HG03045 (cell line): Measurements from ENCODE around the gene MS4A3.
"Not testable (repeated sequence)": the region's sequence is repeated elsewhere in the genome, so short reads cannot be mapped to it uniquely, and the experiment has no call there.

Experiments used
- ATAC-seq: cut with Tn5 transposase; IDR thresholded peaks from one replicate; pipeline ENCODE4 v1.9.1; 2021; ENCODE audit warnings: mild to moderate bottlenecking, moderate library complexity; ENCODE audit not compliant: unreplicated experiment

Gene MS4A3

DNA sequence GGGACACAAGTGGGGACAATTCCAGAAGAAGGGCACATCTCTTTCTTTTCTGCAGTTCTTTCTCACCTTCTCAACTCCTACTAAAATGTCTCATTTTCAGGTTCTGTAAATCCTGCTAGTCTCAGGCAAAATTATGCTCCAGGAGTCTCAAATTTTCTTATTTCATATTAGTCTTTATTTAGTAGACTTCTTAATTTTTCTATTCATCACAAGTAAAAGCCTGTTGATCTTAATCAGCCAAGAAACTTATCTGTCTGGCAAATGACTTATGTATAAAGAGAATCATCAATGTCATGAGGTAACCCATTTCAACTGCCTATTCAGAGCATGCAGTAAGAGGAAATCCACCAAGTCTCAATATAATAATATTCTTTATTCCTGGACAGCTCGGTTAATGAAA is 31.9 kb downstream of the MS4A3 start, which contains the start of gene MS4A2:
Gene MS4A2, plus strand, starts transcription at position 301 of the 400 bp plus-strand sequence. CDS start 102 bp downstream, outside the sequence.
- ATAC-seq = no peak

DNA sequence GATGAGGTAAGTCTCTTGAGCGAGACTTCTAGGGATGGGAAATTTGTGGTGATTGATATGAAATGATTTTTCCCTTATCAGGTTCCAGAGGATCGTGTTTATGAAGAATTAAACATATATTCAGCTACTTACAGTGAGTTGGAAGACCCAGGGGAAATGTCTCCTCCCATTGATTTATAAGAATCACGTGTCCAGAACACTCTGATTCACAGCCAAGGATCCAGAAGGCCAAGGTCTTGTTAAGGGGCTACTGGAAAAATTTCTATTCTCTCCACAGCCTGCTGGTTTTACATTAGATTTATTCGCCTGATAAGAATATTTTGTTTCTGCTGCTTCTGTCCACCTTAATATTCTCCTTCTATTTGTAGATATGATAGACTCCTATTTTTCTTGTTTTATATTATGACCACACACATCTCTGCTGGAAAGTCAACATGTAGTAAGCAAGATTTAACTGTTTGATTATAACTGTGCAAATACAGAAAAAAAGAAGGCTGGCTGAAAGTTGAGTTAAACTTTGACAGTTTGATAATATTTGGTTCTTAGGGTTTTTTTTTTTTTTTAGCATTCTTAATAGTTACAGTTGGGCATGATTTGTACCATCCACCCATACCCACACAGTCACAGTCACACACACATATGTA is 39.1 kb downstream of the MS4A3 start:
- ATAC-seq = no peak

DNA sequence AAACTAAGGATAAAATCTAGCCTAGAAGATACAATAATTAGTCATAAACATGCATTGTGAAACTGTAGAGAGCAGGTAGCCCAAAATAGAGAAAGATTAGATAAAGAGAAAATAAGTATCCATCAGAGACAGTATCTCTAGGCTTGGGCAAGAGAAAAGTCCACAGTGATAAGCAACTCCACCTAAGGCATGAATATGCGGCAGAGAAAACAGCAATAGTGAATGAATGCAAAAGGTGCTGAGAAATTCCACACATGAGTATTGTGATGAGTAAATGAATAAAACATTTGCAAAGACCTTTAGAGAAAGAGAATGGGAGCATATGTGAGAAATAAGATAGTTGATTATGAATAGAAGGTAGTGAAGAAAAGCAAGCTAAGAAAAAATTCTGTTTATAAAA is 40.7 kb downstream of the MS4A3 start:
- ATAC-seq = no peak

DNA sequence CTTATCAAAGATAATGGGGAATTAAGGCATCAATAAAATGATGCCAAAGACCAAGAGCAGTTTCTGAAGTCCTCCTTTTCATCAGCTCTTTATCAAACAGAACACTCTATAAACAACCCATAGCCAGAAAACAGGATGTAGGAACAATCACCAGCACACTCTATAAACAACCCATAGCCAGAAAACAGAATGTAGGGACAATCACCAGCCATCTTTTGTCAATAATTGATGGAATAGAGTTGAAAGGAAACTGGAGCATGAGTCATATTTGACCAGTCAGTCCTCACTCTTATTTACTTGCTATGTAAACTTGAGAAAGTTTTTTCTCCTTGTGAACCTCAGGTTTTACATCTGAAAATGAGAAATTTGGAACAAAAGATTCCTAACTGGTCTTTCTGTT is 42.0 kb downstream of the MS4A3 start:
- no peak for ATAC-seq

DNA sequence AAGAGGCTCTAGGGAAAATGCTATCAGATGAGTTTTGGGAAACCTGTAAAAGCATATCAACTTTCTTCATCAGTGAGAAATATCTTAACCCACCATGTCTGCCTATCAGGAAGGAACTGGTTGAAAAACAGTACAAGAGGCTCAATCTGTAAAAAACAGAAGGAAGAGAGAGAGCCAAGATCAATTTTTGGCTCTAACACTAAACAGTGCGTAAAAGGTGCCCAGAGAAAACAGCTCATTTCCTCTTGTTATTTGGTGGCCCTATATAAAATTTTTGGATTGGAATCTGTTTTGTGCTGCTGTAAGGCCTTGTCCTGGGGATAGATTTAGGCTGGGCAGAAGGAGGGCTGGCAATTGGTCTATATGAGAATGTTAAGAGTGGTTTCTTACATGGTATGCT is 44.1 kb downstream of the MS4A3 start:
- ATAC-seq = no peak

DNA sequence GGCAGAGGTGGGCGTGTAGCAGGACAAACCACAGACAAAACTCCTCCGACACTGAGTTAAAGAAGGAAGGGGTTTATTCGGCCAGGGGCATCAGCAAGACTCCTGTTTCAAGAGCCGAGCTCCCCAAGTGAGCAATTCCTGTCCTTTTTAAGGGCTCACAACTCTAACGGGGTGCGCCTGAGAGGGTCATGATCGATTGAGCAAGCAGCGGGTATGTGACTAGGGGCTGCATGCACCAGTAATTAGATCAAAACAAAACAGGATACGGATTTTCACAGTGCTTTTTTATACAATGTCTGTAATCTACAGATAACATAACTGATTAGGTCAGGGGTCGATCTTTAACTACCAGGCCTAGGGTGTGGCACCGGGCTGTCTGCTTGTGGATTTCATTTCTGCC is 44.9 kb downstream of the MS4A3 start:
- ATAC-seq = not testable (repeated sequence)

DNA sequence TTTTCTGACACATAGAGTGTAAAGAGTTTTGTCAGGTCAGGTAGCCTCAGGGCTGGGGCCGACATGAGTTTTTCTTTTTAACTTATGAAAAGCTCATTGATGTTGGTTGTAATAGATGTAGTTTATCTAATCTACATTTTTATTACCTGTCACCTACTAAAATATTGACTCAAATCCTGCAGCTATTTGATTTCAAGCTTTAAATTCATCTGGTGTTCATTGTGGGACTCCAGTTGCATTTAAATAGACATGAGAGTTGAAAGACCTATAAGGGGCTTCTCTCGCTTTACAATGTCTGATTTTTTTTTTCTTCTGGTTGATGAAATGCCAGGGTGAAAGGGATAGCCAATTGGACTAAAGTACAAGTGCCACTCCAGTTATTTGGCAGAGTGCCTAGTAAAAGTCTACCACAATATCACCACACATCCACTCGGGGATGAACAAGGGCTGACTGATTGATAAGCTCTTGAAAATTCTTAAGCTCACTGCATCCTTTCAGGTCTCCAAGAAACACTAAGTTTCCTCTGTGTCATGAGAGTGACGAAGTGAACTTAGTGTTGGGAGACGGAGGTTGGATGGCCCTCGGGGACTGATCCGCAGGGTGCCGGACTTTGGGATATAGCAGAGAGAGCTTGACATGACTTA is 48.1 kb downstream of the MS4A3 start:
- not testable (repeated sequence) for ATAC-seq

DNA sequence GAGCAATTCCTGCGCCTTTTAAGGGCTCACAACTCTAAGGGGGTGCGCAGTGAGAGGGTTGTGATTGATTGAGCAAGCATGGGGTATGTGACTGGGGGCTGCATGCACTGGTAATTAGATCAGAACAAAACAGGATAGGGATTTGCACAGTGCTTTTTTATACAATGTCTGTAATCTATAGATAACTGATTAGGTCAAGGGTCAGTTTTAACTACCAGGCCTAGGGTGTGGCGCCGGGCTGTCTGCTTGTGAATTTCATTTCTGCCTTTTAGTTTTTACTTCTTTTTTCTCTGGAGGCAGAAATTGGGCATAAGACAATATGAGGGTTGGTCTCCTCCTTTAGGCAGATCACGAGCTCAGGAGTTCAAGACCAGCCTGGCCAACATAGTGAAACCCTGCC is 52.2 kb downstream of the MS4A3 start:
- not testable (repeated sequence) for ATAC-seq

DNA sequence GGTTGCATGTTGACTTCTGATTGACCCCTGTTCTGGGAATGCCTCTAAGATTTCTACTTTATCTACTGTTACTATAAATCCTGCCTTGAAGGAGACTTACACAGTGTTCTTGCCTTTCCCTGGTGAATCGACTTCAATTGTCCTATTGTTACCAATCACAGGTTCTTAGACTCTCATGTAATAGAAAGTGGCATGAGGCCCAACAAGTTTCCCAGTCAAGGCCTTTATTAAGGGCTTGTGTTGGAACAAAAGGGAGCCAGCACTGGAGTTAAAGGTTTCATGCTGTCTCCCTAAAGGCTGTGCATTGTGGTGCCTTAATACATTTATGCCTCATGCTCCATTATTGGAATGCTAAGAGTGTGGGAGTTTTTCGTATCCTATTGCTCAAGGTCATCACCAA is 55.3 kb downstream of the MS4A3 start:
- ATAC-seq = no peak

DNA sequence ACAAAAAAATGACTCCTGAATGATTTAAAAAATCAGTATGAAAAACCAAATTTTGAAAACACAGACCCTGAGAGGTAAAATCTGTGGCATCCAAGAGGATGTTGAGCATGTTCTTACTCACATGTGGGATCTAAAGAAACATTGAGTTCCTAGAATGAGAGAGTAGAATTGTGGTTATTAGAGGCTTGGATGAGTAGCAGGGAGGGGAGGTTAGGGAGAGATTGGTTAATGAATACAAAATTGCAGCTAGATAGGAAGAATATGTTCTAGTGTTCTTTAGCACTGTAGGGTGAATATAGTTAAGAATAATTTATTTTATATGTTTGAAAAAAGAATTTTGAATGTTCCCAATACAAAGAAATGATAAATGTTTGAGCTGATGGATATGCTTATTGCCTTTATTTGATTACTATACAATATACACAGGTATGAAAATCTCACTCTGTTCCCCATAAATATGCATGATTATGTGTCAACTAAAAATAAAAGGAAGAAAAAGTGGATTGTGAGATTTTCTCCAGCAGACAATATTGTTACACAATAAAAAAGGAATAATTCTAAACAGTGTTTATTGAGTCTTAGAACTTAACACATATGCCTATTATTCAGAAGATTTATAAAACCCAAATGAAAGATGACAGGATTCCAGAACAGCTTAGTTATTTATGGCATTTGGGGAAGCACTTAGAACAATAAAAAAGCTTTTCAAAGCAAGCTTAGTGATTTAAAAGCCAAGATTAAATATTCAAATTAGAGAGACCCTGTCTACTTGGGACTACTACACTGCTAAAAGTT is 60.7 kb downstream of the MS4A3 start:
- no peak for ATAC-seq

DNA sequence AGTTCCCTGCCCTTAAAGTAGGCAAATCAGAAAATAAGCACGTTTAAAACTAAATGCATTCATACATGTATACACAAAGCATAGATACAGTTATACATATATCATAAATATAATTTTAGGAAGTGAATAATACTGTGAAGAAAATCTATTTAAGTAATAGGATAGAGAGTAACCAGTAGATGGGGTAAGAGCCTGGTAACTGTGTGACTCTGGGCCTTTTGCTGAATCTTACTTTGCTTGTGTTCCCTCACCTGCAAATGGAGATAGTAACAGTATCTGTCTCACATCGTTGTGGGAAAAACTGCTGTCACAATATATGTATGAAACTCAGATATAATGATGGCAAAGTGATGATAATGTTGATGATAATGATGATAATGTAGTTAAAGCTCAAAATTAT is 61.9 kb downstream of the MS4A3 start:
- ATAC-seq = no peak

DNA sequence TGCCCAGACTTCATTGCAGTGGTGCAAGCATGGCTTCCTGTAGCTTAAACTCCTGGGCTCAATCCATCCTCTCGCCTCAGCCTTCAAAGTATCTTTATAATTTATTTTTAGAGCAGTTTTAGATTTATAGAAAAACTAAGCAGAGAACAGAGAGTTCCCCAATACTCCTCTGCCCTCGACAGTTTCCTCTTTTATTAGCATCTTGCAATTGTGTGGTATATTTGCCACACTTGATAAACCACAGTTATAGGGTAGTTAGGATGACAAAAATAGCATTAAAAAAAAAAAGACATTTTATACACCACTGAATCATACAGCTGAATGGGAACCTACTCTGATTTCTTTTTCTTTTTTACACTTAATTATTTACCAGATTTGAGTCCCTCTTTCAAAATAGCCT is 63.2 kb downstream of the MS4A3 start:
- no peak for ATAC-seq
